H1 (cell line): ENCODE data around the gene NUBP2.

Experiments used
- POLR2A ChIP-seq, 2 experiments: IDR thresholded peaks; 1 replicate in 1 of 2; 2 replicates in 1 of 2; pipeline ENCODE4 v1.6.1; 2011; ENCODE audit warnings: low read depth in 2 of 2, low read length in 2 of 2, mild to moderate bottlenecking in 2 of 2; ENCODE audit errors: control extremely low read depth in 1 of 2
- SIN3A ChIP-seq, 2 experiments: IDR thresholded peaks in 1 of 2; conservative IDR thresholded peaks in 1 of 2; 2 replicates each; pipeline ENCODE4 v1.6.1; 2011 to 2012; ENCODE audit warnings: low read length in 2 of 2, improper control_type of control experiment in 1 of 2, low read depth in 1 of 2, mild to moderate bottlenecking in 1 of 2
- TF ChIP-seq, protein P1 (sequence below), 3 experiments: IDR thresholded peaks; 1 replicate in 2 of 3; 2 replicates in 1 of 3; pipeline versions ENCODE4 v1.5.1 to v1.6.1; 2011; ENCODE audit warnings: low read length in 3 of 3, mild to moderate bottlenecking in 3 of 3, inconsistent platforms in 2 of 3, low read depth in 1 of 3, moderate library complexity in 1 of 3; ENCODE audit not compliant: insufficient read depth in 1 of 3; ENCODE audit errors: control extremely low read depth in 1 of 3
- TF ChIP-seq, protein P2 (sequence below): IDR thresholded peaks from 2 replicates; pipeline ENCODE4 v1.6.1; 2012; ENCODE audit warnings: low read length, inconsistent platforms

DNA sequence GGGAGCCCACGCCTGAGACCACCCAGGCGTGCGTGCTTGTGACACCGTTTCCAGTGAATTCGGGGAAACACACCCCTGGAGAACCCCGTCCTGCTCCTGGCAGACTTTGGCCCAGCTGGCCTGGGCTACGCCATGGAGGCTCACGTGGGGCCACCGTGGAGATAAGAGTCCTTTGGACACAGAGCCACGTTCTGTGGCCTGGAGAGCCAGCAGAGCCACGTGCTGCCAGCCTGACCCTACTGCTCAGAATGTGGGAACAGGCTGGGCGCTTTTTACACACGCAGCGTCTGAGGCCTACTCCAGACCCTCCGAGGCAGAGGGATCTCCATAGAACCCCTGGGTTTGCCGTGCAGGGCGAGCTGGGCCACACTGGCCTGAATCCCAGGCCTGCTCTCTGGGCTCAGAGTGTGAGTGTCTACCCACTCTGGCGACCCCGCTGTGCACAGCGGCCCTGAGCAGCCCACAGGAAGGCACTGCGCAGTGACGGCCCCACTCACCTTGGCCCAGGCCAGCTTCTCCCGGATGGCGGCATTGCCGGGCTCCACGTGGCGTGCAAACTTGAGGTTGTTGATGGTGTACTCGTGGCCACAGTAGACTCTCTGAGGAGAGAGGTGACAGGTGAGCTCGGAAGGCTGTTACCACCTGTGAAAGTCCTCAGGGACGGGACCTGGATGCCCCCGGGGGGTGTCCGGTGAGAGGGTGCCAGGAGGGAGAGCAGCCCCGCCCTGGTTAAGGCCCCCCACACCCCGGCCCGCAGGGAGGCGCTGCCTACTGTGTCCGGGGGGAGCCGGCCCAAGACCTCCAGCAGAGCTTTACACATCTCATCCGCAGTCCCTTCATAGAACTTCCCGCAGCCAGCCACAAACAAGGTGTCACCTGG, 33.9 kb downstream of the NUBP2 start:
- TF ChIP-seq, protein P1, sequence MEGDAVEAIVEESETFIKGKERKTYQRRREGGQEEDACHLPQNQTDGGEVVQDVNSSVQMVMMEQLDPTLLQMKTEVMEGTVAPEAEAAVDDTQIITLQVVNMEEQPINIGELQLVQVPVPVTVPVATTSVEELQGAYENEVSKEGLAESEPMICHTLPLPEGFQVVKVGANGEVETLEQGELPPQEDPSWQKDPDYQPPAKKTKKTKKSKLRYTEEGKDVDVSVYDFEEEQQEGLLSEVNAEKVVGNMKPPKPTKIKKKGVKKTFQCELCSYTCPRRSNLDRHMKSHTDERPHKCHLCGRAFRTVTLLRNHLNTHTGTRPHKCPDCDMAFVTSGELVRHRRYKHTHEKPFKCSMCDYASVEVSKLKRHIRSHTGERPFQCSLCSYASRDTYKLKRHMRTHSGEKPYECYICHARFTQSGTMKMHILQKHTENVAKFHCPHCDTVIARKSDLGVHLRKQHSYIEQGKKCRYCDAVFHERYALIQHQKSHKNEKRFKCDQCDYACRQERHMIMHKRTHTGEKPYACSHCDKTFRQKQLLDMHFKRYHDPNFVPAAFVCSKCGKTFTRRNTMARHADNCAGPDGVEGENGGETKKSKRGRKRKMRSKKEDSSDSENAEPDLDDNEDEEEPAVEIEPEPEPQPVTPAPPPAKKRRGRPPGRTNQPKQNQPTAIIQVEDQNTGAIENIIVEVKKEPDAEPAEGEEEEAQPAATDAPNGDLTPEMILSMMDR (IDR thresholded peaks at IDR 0.05; ENCODE audit: control extremely low read depth in 1 of 3, insufficient read depth in 1 of 3, low read depth in 1 of 3, low read length in 3 of 3): no peak
- no peak for TF ChIP-seq POLR2A (IDR thresholded peaks at IDR 0.05; ENCODE audit: control extremely low read depth in 1 of 2, low read depth in 2 of 2, low read length in 2 of 2)
- TF ChIP-seq, protein P2, sequence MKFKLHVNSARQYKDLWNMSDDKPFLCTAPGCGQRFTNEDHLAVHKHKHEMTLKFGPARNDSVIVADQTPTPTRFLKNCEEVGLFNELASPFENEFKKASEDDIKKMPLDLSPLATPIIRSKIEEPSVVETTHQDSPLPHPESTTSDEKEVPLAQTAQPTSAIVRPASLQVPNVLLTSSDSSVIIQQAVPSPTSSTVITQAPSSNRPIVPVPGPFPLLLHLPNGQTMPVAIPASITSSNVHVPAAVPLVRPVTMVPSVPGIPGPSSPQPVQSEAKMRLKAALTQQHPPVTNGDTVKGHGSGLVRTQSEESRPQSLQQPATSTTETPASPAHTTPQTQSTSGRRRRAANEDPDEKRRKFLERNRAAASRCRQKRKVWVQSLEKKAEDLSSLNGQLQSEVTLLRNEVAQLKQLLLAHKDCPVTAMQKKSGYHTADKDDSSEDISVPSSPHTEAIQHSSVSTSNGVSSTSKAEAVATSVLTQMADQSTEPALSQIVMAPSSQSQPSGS: no peak
- TF ChIP-seq SIN3A (conservative IDR thresholded peaks at IDR 0.05 in 1 of 2, IDR thresholded peaks at IDR 0.05 in 1 of 2; ENCODE audit: low read depth in 1 of 2, low read length in 2 of 2): no peak
